Fibroblast of lung (primary cell): ENCODE results near the gene TTC3. TPM values are rescaled to one million over a fixed set of nuclear protein-coding genes. Genes with fewer than 3 reads are reported as not detected.
"Not testable (repeated sequence)": the region's sequence is repeated elsewhere in the genome, so short reads cannot be mapped to it uniquely, and the experiment has no call there.

Source experiments
- DNase-seq, 2 donors: peaks; one replicate each; pipeline versions ENCODE4 v3.0.0 to v3.0.0-alpha.2; 2010; ENCODE audit warnings: low read depth in 2 of 2
- H2AFZ ChIP-seq: 2 replicates; pipeline ENCODE4 v1.5.1; 2012; ENCODE audit warnings: low read length, control low read depth, inconsistent platforms
- H3K27ac ChIP-seq: 2 replicates; pipeline ENCODE4 v1.5.1; 2011; ENCODE audit warnings: low read length, control low read depth; ENCODE audit not compliant: insufficient read depth
- H3K27me3 ChIP-seq: 2 replicates; pipeline ENCODE4 v1.5.1; 2011; ENCODE audit warnings: mild to moderate bottlenecking, low read length; ENCODE audit not compliant: control insufficient read depth, insufficient read depth
- H3K36me3 ChIP-seq: 2 replicates; pipeline ENCODE4 v1.5.1; 2011; ENCODE audit warnings: low read length; ENCODE audit not compliant: control insufficient read depth, insufficient read depth
- H3K4me1 ChIP-seq: 2 replicates; pipeline ENCODE4 v1.5.1; 2011; ENCODE audit warnings: low read length; ENCODE audit not compliant: control insufficient read depth, insufficient read depth; ENCODE audit errors: extremely low read depth
- H3K4me2 ChIP-seq: 2 replicates; pipeline ENCODE4 v1.5.1; 2011; ENCODE audit warnings: low read length, control low read depth; ENCODE audit not compliant: insufficient read depth; ENCODE audit errors: extremely low read depth
- H3K4me3 ChIP-seq, 4 experiments: fragments of 200-600 bp in 1 of 4; sonication (generic) in 1 of 4; replicated peaks in 1 of 4; 2 replicates each; pipeline ENCODE4 v1.5.1; 2011 to 2016; ENCODE audit warnings: low read length in 4 of 4, low read depth in 3 of 4, mild to moderate bottlenecking in 3 of 4, control low read depth in 2 of 4, inconsistent platforms in 1 of 4, mixed read lengths in 1 of 4; ENCODE audit not compliant: insufficient read depth in 1 of 4; ENCODE audit errors: control extremely low read depth in 1 of 4
- H3K79me2 ChIP-seq: 2 replicates; pipeline ENCODE4 v1.5.1; 2012; ENCODE audit warnings: mild to moderate bottlenecking, low read length, inconsistent platforms; ENCODE audit not compliant: control insufficient read depth, insufficient read depth
- H3K9ac ChIP-seq: 2 replicates; pipeline ENCODE4 v1.5.1; 2011; ENCODE audit warnings: mild to moderate bottlenecking, low read length, control low read depth; ENCODE audit not compliant: insufficient read depth
- H3K9me3 ChIP-seq: 2 replicates; pipeline ENCODE4 v1.5.1; 2012; ENCODE audit warnings: low read depth, low read length; ENCODE audit not compliant: control insufficient read depth, insufficient read depth
- H4K20me1 ChIP-seq: 2 replicates; pipeline ENCODE4 v1.5.1; 2011; ENCODE audit warnings: low read length; ENCODE audit not compliant: control insufficient read depth, insufficient read depth; ENCODE audit errors: extremely low read depth
- CTCF ChIP-seq, 2 donors: IDR thresholded peaks in 1 of 2; conservative IDR thresholded peaks in 1 of 2; 1 replicate in 1 of 2; 2 replicates in 1 of 2; pipeline ENCODE4 v1.5.1; 2011 to 2012; ENCODE audit warnings: low read length in 2 of 2, control low read depth in 1 of 2, inconsistent platforms in 1 of 2, low read depth in 1 of 2, mild to moderate bottlenecking in 1 of 2
- EZH2 ChIP-seq: IDR thresholded peaks from 2 replicates; pipeline ENCODE4 v1.5.1; 2012; ENCODE audit warnings: low read length, control low read depth, mild to moderate bottlenecking; ENCODE audit errors: missing control alignments
- polyA plus RNA-seq, 2 donors: library from polyadenylated mRNA; depleted of rRNA in 1 of 2; stranded (reverse) in 1 of 2; unstranded in 1 of 2; fragments of >200 nt; gene quantifications; 2 replicates each; pipeline ENCODE4 v1.2.1, GENCODE V29; 2011 to 2012; ENCODE audit warnings: missing spikeins in 1 of 2
- total RNA-seq: library from RNA; depleted of rRNA; stranded (reverse); fragments of >200 nt; gene quantifications from 2 replicates; pipeline ENCODE4 v1.2.1, GENCODE V29; 2014

Gene TTC3
- total and polyA plus RNA-seq, 2 donors (not counting 1 experiment from before 2014, with no cell fraction given): 121 to 224 TPM

GRCh38 chr21:37032877-37033471 lies 40.1 kb upstream of the TTC3 start:
- Histone ChIP-seq H3K9me3 (no peaks in the 10 kb centered on the region), H2AFZ (no peak overlapping the region), H3K36me3 (no peaks in the 10 kb centered on the region), H3K27ac (no peak overlapping the region), H4K20me1 (no peaks in the 10 kb centered on the region), H3K4me2 (no peak overlapping the region), H3K9ac (no peak overlapping the region), H3K4me1 (no peaks in the 10 kb centered on the region), H3K79me2 (no peaks in the 10 kb centered on the region), H3K4me3 (no peak overlapping the region), H3K27me3 (peaks cover 2% of the 10 kb centered on the region)
- TF ChIP-seq EZH2 (no peak), CTCF (conservative IDR thresholded peaks at IDR 0.05 in 1 of 2, IDR thresholded peaks at IDR 0.05 in 1 of 2; ENCODE audit: low read depth in 1 of 2, low read length in 2 of 2) (no peak)
- peak; percentile 60 to 78 for DNase-seq

GRCh38 chr21:37034394-37034793 lies 38.7 kb upstream of the TTC3 start:
- not testable (repeated sequence) for H3K36me3 ChIP-seq, H3K79me2 ChIP-seq, H3K27ac ChIP-seq, H3K4me3 ChIP-seq, DNase-seq, H3K4me2 ChIP-seq, H3K4me1 ChIP-seq, H4K20me1 ChIP-seq, H3K27me3 ChIP-seq, H3K9ac ChIP-seq, H3K9me3 ChIP-seq, H2AFZ ChIP-seq

GRCh38 chr21:37036177-37036576 lies 36.9 kb upstream of the TTC3 start:
- H3K4me2 ChIP-seq: no peak overlapping the region
- H3K9me3 ChIP-seq: no peaks in the 10 kb centered on the region
- no peak overlapping the region for H3K27ac ChIP-seq
- no peaks in the 10 kb centered on the region for H4K20me1 ChIP-seq
- no peaks in the 10 kb centered on the region for H3K79me2 ChIP-seq
- no peak overlapping the region for H3K4me3 ChIP-seq
- no peak for TF ChIP-seq EZH2
- no peak for TF ChIP-seq CTCF (conservative IDR thresholded peaks at IDR 0.05 in 1 of 2, IDR thresholded peaks at IDR 0.05 in 1 of 2; ENCODE audit: low read depth in 1 of 2, low read length in 2 of 2)
- H3K4me1 ChIP-seq: no peaks in the 10 kb centered on the region
- no peak overlapping the region for H3K9ac ChIP-seq
- no peak overlapping the region for H2AFZ ChIP-seq
- H3K36me3 ChIP-seq: no peaks in the 10 kb centered on the region
- no peak for DNase-seq
- peaks cover 3% of the 10 kb centered on the region for H3K27me3 ChIP-seq
